Suprapubic skin (tissue), 4 donors: Measurements from ENCODE around the gene DOK1.

Experiments used
- CTCF ChIP-seq, 2 donors: fragments of 200-600 bp in 1 of 2; fragments of 450-650 bp in 1 of 2; sonication (generic) in 1 of 2; IDR thresholded peaks; one replicate each; pipeline ENCODE4 v1.5.1; 2016 to 2019; ENCODE audit warnings: antibody characterized with exemption in 2 of 2, mild to moderate bottlenecking in 1 of 2, moderate library complexity in 1 of 2
- EP300 ChIP-seq: sonication (generic); formaldehyde crosslinking; IDR thresholded peaks from one replicate; pipeline ENCODE4 v1.6.1; 2017; ENCODE audit warnings: antibody characterized with exemption
- POLR2AphosphoS5 ChIP-seq, 3 donors: sonication (generic); formaldehyde crosslinking; IDR thresholded peaks; one replicate each; pipeline ENCODE4 v1.6.1; 2017; ENCODE audit warnings: antibody characterized with exemption in 3 of 3

GRCh38 chr2:74538881-74539339 lies 15.6 kb upstream of the DOK1 start:
- TF ChIP-seq POLR2AphosphoS5 (IDR thresholded peaks at IDR 0.05) (no peak), CTCF (IDR thresholded peaks at IDR 0.05) (no peak), EP300 (no peak)
